Osteoblast (primary cell): ENCODE measurements around the gene TCF12. TPM values are rescaled to one million over a fixed set of nuclear protein-coding genes. Genes with fewer than 3 reads are reported as not detected.

Experiments
- DNase-seq: peaks from one replicate; pipeline ENCODE4 v3.0.0; 2011; ENCODE audit warnings: low spot score, mixed read lengths; ENCODE audit not compliant: insufficient read length; ENCODE audit errors: missing footprints
- H2AFZ ChIP-seq: 2 replicates; pipeline ENCODE4 v1.6.0; 2011; ENCODE audit warnings: mild to moderate bottlenecking, low read length
- H3K27ac ChIP-seq: 2 replicates; pipeline ENCODE4 v1.5.1; 2011; ENCODE audit warnings: mild to moderate bottlenecking, low read depth, low read length, moderate library complexity
- H3K27me3 ChIP-seq: 2 replicates; pipeline ENCODE4 v1.6.0; 2012; ENCODE audit warnings: mild to moderate bottlenecking, control low read depth, inconsistent platforms, low read length, moderate library complexity; ENCODE audit not compliant: insufficient read depth
- H3K36me3 ChIP-seq: 2 replicates; pipeline ENCODE4 v1.5.1; 2011; ENCODE audit warnings: mild to moderate bottlenecking, low read length, control low read depth, moderate library complexity; ENCODE audit not compliant: insufficient read depth
- H3K4me1 ChIP-seq: 2 replicates; pipeline ENCODE4 v1.5.1; 2011; ENCODE audit warnings: mild to moderate bottlenecking, low read length, control low read depth, moderate library complexity; ENCODE audit not compliant: insufficient read depth
- H3K4me2 ChIP-seq: 2 replicates; pipeline ENCODE4 v1.6.0; 2011; ENCODE audit warnings: mild to moderate bottlenecking, low read length; ENCODE audit not compliant: insufficient read depth
- H3K4me3 ChIP-seq: fragments of 200-600 bp; sonication (generic); 3 replicates; pipeline ENCODE4 v1.5.1; 2012; ENCODE audit warnings: mild to moderate bottlenecking, low read length, inconsistent platforms; ENCODE audit not compliant: insufficient read depth
- H3K79me2 ChIP-seq: 2 replicates; pipeline ENCODE4 v1.6.0; 2012; ENCODE audit warnings: mild to moderate bottlenecking, low read length, control low read depth, inconsistent platforms; ENCODE audit not compliant: insufficient read depth
- H3K9me3 ChIP-seq: 2 replicates; pipeline ENCODE4 v1.5.1; 2011; ENCODE audit warnings: low read depth, low read length, control low read depth
- H4K20me1 ChIP-seq: 2 replicates; pipeline ENCODE4 v1.6.0; 2012; ENCODE audit warnings: mild to moderate bottlenecking, low read length, control low read depth; ENCODE audit not compliant: insufficient read depth
- CTCF ChIP-seq: IDR thresholded peaks from 2 replicates; pipeline ENCODE4 v1.5.1; 2011; ENCODE audit warnings: mild to moderate bottlenecking, low read depth, low read length, moderate library complexity; ENCODE audit errors: extremely low read depth
- total RNA-seq: library from RNA; depleted of rRNA; stranded (reverse); fragments of >200 nt; gene quantifications from 2 replicates; pipeline ENCODE4 v1.2.3, GENCODE V29; 2012

The TCF12 gene
- total RNA-seq, 1 donor: 86.5 TPM

DNA sequence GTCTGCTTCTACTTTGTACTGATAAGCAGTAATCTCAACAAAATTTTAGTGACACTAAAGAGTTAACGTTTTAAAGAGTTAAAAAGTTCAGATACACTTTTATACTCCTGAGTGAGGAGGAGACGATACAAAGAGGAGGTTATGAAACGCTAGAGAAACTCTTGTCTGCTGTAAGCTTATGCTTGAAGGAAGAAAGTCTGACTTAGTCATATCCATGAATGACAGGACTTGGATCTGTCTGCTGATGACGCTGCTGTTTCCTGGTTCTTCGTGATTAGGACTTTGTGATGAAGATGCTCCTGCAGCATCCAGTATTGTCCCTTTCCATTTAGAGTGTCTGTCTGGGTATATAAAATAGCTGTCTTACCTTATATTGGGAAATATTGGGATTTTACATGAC is 15.8 kb downstream of the TCF12 start:
- Histone ChIP-seq H3K9me3 (no peaks in the 10 kb centered on the region), H3K4me2 (no peak overlapping the region), H3K4me1 (peaks cover 11% of the 10 kb centered on the region), H4K20me1 (peaks cover 37% of the 10 kb centered on the region), H3K79me2 (peaks cover 95% of the 10 kb centered on the region), H3K4me3 (no peak overlapping the region), H3K27ac (no peak overlapping the region), H3K27me3 (no peaks in the 10 kb centered on the region), H2AFZ (no peak overlapping the region), H3K36me3 (no peaks in the 10 kb centered on the region)
- TF ChIP-seq CTCF: no peak
- no peak for DNase-seq

DNA sequence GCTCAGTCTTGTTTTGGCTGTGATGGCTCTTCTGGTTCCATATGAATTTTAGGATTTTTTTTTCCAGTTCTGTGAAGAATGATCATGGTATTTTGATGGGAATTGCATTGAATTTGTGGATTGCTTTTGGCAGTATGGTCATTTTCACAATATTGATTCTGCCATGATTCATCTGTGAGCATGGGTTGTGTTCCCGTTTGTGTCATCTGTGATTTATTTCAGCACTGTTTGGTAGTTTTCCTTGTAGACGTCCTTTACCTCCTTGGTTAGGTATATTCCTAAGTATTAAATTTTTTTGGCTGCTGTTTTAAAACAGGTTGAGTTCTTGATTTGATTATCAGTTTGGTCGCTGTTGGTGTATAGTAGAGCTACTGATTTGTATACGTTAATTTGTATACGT is 18.5 kb downstream of the TCF12 start:
- Histone ChIP-seq H3K4me1 (peaks cover 6% of the 10 kb centered on the region), H2AFZ (no peak overlapping the region), H4K20me1 (peaks cover 28% of the 10 kb centered on the region), H3K4me2 (no peak overlapping the region), H3K27me3 (no peaks in the 10 kb centered on the region), H3K79me2 (peaks cover 96% of the 10 kb centered on the region), H3K9me3 (no peaks in the 10 kb centered on the region), H3K36me3 (no peaks in the 10 kb centered on the region), H3K27ac (no peak overlapping the region), H3K4me3 (no peak overlapping the region)
- no peak for DNase-seq
- no peak for TF ChIP-seq CTCF

DNA sequence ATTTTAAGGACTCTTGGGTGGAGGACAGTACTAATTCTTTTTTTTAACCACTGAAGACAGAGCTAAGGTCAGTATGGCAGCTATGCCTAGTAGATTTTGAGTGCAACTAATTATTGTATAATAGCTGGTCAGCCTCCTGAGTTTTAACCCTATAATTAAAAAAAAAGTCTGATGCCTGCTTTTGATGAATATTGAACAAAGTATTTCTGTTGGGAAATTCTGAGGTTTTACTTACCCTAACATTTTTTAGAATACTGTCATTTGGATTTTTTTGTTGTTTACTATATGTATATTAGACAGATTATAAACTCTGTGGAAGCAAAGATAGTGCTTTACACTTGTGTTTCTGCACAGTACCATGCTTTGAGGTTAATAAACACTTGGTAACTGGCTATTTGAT is 20.8 kb downstream of the TCF12 start:
- Histone ChIP-seq H3K79me2 (peaks cover 98% of the 10 kb centered on the region), H4K20me1 (peaks cover 22% of the 10 kb centered on the region), H3K27me3 (no peaks in the 10 kb centered on the region), H3K27ac (no peak overlapping the region), H3K4me3 (no peak overlapping the region), H3K9me3 (no peaks in the 10 kb centered on the region), H3K36me3 (no peaks in the 10 kb centered on the region), H2AFZ (no peak overlapping the region), H3K4me2 (no peak overlapping the region), H3K4me1 (peaks cover 10% of the 10 kb centered on the region)
- DNase-seq: no peak
- no peak for TF ChIP-seq CTCF

DNA sequence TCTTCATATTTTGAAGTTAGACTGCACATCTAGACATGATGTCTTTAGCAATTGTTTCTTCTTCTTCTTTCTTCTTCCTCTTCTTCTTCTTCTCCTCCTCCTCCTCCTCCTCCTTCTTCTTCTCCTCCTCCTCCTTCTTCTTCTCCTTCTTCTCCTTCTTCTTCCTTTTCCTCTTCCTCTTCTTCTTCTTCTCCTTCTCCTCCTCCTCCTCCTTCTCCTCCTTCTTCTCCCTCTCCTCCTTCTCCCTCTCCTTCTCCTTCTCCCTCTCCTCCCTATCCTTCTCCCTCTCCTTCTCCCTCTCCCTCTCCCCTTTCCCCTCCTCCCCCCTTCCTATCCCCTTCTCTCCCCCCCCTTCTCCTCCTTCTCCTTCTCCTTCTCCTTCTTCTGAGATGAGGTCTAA is 21.9 kb downstream of the TCF12 start:
- no peak overlapping the region for H3K4me3 ChIP-seq
- no peak for TF ChIP-seq CTCF
- no peaks in the 10 kb centered on the region for H3K27me3 ChIP-seq
- H3K4me1 ChIP-seq: peaks cover 10% of the 10 kb centered on the region
- H3K9me3 ChIP-seq: no peaks in the 10 kb centered on the region
- H4K20me1 ChIP-seq: peaks cover 15% of the 10 kb centered on the region
- no peak overlapping the region for H3K27ac ChIP-seq
- DNase-seq: no peak
- H3K36me3 ChIP-seq: no peaks in the 10 kb centered on the region
- no peak overlapping the region for H3K4me2 ChIP-seq
- no peak overlapping the region for H2AFZ ChIP-seq
- H3K79me2 ChIP-seq: peaks cover 98% of the 10 kb centered on the region
